Sigmoid colon (tissue), 3 donors: Measurements from ENCODE around the gene CNTN5.

Experiments
- POLR2A ChIP-seq, 2 donors: fragments of 450-650 bp; IDR thresholded peaks; one replicate each; pipeline ENCODE4 v1.6.1; 2016; ENCODE audit warnings: antibody characterized with exemption in 2 of 2, mild to moderate bottlenecking in 2 of 2, moderate library complexity in 2 of 2
- TF ChIP-seq, protein P1 (sequence below), 4 experiments: fragments of 450-650 bp in 3 of 4; fragments of 200-600 bp in 1 of 4; IDR thresholded peaks; one replicate each; pipeline ENCODE4 v1.5.1; 2016 to 2019; ENCODE audit warnings: antibody characterized with exemption in 4 of 4, mild to moderate bottlenecking in 3 of 4, moderate library complexity in 2 of 4

DNA sequence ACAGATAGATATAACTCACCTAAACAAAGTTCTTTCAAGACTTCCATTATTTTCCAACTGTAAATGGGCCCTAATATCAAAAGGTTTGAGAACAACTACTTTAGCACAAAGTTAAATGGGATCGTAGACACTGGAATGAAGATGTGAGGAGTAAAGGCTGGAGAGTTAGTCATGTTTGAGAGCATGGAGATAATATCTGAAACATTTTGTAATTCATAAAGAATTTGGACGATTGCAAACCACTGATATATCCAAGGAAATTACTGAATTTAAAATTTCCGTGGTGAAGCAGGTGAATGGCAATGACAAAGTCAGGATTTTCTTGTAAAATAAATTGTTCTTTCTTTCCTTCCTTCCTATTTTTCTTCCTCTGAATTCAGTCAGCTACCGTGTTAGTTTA, 564.9 kb downstream of the CNTN5 start:
- TF ChIP-seq, protein P1, sequence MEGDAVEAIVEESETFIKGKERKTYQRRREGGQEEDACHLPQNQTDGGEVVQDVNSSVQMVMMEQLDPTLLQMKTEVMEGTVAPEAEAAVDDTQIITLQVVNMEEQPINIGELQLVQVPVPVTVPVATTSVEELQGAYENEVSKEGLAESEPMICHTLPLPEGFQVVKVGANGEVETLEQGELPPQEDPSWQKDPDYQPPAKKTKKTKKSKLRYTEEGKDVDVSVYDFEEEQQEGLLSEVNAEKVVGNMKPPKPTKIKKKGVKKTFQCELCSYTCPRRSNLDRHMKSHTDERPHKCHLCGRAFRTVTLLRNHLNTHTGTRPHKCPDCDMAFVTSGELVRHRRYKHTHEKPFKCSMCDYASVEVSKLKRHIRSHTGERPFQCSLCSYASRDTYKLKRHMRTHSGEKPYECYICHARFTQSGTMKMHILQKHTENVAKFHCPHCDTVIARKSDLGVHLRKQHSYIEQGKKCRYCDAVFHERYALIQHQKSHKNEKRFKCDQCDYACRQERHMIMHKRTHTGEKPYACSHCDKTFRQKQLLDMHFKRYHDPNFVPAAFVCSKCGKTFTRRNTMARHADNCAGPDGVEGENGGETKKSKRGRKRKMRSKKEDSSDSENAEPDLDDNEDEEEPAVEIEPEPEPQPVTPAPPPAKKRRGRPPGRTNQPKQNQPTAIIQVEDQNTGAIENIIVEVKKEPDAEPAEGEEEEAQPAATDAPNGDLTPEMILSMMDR (IDR thresholded peaks at IDR 0.05): no peak
- no peak for TF ChIP-seq POLR2A (IDR thresholded peaks at IDR 0.05)
